GM06990 (cell line): Measurements from ENCODE around the gene MPPED2.

Experiments used
- DNase-seq: peaks from one replicate; pipeline ENCODE4 v3.0.0-alpha.2; 2011; ENCODE audit not compliant: insufficient read length; ENCODE audit errors: extremely low read depth
- H3K27me3 ChIP-seq: replicated peaks from 2 replicates; pipeline ENCODE4 v1.6.0; 2011; ENCODE audit warnings: low read length; ENCODE audit not compliant: control insufficient read depth, insufficient read depth
- H3K36me3 ChIP-seq: 2 replicates; pipeline ENCODE4 v1.5.1; 2011; ENCODE audit warnings: low read length; ENCODE audit not compliant: control insufficient read depth, insufficient read depth
- H3K4me3 ChIP-seq: replicated peaks from 2 replicates; pipeline ENCODE4 v1.5.1; 2011; ENCODE audit warnings: low read depth, mild to moderate bottlenecking, control low read depth, low read length
- CTCF ChIP-seq: IDR thresholded peaks from 2 replicates; pipeline ENCODE4 v1.5.1; 2011; ENCODE audit warnings: low read length, control low read depth, mild to moderate bottlenecking, inconsistent platforms; ENCODE audit not compliant: insufficient read depth, poor library complexity, severe bottlenecking

MPPED2 gene

GRCh38 chr11:30483056-30483455 lies 103.1 kb downstream of the MPPED2 start:
- no peak for DNase-seq
- Histone ChIP-seq H3K36me3 (no peaks in the 10 kb centered on the region), H3K27me3 (no peaks in the 10 kb centered on the region; the same call in 1 of the 2 replicates), H3K4me3 (no peak overlapping the region)
- no peak for TF ChIP-seq CTCF

- DNase-seq: no peak
- H3K36me3 ChIP-seq: no peaks in the 10 kb centered on the region
- no peak overlapping the region for H3K4me3 ChIP-seq
- no peaks in the 10 kb centered on the region; the same call in 1 of the 2 replicates for H3K27me3 ChIP-seq
- TF ChIP-seq CTCF: no peak
Measured at GRCh38 chr11:30481796-30482195, 104.4 kb downstream of the MPPED2 start.

GRCh38 chr11:30481330-30481729 lies 104.8 kb downstream of the MPPED2 start:
- Histone ChIP-seq H3K4me3 (no peak overlapping the region), H3K27me3 (no peaks in the 10 kb centered on the region; the same call in 1 of the 2 replicates), H3K36me3 (no peaks in the 10 kb centered on the region)
- DNase-seq: no peak
- no peak for TF ChIP-seq CTCF

- Histone ChIP-seq H3K27me3 (no peaks in the 10 kb centered on the region; the same call in 1 of the 2 replicates), H3K36me3 (no peaks in the 10 kb centered on the region), H3K4me3 (no peak overlapping the region)
- no peak for TF ChIP-seq CTCF
- DNase-seq: no peak
Measured at GRCh38 chr11:30479899-30480298, 106.3 kb downstream of the MPPED2 start.

GRCh38 chr11:30478923-30479322 lies 107.2 kb downstream of the MPPED2 start:
- H3K36me3 ChIP-seq: no peaks in the 10 kb centered on the region

More at GRCh38 chr11:30478923-30479322, 107.2 kb downstream of the MPPED2 start:
- Histone ChIP-seq H3K4me3 (no peak overlapping the region), H3K27me3 (no peaks in the 10 kb centered on the region; the same call in 1 of the 2 replicates)
- no peak for DNase-seq
- no peak for TF ChIP-seq CTCF
